Erythroblast (primary cell): ENCODE data around the gene L3MBTL4.

Experiments
- GATA1 ChIP-seq: IDR thresholded peaks from 2 replicates; pipeline ENCODE4 v1.6.1; 2011; ENCODE audit warnings: low read depth, mild to moderate bottlenecking, control low read depth, low read length, moderate library complexity
- POLR2A ChIP-seq: IDR thresholded peaks from 2 replicates; pipeline ENCODE4 v1.6.1; 2011; ENCODE audit warnings: mild to moderate bottlenecking, low read length

DNA sequence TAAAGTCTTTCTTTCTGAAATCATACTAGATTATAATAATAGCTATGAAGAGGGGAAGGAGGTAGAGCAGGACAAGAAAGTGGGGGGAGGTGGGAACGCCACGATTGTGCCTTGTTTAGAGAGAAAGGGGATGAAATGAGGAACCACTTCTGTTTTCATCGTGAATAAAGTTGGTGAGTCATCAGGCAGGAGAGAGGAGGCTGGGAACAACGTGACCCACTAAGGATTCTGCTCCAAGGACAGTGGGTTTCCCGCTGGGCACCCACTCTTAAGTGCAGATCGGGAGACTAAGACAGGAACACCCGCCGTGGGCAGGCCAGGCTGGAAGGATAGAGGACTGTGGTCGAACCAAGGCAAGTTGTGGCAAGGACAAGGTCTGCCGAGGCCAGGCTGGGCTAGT lies 158.2 kb downstream of the L3MBTL4 start:
- TF ChIP-seq POLR2A (no peak), GATA1 (no peak)
